RPMI7951 (cell line): ENCODE measurements around the gene C11orf65. TPM values are rescaled to one million over a fixed set of nuclear protein-coding genes. Genes with fewer than 3 reads are reported as not detected.
A peak's percentile ranks its signal among the peaks of the same experiment; 100 is the strongest.

Source experiments
- DNase-seq: peaks from one replicate; pipeline ENCODE4 v3.0.0-alpha.2; 2012; ENCODE audit warnings: low read depth
- total RNA-seq: library from RNA; depleted of rRNA; stranded (reverse); fragments of >200 nt; shearing (Covaris generic); gene quantifications from 2 replicates; pipeline ENCODE4 v1.2.3, GENCODE V29; 2014; rRNA removed

C11orf65 gene
- total RNA-seq, 1 experiment from 2014 or later: 0.24 TPM

DNA sequence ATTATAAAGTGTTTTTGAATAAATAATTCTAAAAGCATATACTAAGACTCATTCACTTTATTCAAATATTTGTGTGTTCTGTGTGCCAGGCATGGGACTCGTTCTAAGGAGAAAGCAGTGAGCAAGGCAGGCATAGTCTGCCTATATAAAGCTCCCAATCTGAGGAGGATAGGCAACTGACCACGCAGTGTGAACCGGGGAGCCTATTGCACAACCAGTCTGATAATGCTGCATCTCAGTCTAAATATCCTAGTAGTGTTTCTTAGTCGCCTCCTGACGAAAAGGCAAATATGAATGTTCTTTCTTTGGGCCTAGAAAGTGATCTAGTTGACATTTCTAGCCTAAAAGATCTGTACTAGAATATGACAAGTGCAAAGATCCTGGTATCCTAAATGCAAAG lies 98.3 kb downstream of the C11orf65 start:
- no peak for DNase-seq

DNA sequence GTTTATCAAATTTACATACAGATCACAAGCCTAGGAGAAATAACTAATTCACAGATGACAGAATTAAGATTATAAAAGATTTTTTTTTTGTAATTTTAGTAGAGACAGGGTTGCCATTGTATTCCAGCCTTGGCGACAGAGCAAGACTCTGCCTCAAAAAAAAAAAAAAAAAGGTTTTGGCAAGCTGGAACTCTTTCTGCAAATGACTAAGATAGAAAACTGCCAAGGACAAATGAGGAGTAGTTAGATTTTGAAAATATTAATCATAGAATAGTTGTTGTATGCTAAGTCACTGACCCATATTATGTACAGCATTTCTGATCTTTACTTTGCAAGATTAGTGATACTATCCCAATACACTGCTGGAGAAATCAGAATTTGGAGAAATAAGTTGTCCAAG lies 99.2 kb downstream of the C11orf65 start:
- DNase-seq: no peak

DNA sequence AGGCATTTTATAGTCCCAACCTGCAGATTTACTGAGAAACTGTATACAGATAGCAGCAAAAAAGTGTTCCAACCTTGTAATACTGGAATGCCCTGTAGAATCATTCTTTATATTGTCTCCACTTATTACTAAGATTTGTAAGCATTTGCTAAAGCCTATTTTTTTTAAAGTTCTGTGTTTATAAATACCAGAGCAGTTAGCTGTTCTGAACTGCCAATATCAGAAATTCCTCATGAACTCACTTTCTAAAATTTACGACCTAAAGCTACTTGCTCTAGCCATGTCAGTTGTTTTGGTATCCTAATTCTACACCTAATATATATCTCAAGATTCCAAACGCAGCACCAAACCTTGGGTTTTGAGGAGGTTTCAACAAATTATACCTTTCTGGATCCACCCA lies 103.2 kb downstream of the C11orf65 start:
- no peak for DNase-seq

DNA sequence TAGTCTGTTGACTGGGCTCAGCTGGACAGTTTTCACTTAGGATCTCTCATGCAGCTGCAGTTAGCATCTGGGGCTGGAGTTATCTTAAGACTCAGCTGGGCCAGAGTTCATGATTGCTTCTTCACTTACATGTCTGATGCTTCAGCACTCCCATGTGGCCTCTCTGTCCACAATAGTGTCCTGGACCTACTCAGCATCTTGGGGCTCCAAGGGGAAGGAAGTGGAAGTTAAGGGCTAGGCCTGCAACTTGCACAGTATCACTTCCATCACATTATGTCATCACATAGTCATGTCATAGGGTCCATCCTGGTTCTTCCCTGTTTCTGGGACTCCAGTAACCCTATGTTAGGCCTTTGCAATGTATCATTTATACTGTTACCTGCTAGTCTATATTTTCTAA lies 115.9 kb downstream of the C11orf65 start:
- no peak for DNase-seq

DNA sequence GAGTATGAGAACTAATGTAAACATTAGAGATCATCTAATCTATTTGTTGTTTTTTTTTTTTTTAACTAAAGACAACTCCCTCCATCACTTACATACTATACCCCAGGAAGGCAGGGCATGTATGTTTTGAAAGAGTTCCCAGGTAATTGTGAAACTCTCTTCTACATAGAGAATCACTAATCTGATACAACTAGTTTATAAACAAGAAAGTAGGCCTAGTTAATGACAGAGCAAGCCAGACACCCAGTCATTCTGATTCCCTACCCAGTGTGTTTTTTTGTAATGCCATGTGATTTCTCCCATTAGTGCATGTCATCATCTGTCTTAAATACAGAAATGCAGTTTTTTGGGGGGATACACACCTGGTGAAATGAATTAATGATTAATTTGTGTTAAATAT lies 120.9 kb downstream of the C11orf65 start:
- no peak for DNase-seq

DNA sequence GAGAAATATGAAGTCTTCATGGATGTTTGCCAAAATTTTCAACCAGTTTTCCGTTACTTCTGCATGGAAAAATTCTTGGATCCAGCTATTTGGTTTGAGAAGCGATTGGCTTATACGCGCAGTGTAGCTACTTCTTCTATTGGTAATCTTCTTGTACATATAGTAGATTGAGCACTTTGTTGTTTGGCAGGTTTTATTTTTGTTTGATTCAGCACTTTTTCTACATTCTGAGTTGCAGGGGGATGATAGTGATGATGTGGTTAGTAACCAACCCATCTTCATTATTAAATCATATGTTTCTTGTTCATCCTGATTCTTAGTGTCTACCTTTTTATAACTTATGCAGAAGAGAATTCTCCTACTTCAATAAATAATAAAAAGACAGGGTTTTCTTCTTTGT lies 121.6 kb downstream of the C11orf65 start:
- no peak for DNase-seq

DNA sequence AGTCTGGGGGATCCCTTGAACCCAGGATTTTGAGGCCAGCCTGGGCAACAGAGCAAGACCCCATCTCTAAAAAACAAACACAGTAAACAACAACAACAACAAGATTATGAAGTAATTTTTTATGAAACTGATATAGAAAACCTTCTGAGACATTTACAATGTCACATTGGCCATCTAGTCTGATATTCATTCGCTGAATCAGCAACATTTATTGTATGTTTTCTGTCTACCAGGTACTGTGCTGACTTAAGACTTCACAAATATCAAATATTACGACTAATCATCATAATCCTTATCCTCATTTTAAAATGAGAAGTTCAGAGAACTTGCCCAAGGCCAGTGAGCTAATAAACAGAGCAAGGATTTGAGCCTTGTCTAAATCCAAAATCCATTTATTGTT lies 123.6 kb downstream of the C11orf65 start:
- no peak for DNase-seq

DNA sequence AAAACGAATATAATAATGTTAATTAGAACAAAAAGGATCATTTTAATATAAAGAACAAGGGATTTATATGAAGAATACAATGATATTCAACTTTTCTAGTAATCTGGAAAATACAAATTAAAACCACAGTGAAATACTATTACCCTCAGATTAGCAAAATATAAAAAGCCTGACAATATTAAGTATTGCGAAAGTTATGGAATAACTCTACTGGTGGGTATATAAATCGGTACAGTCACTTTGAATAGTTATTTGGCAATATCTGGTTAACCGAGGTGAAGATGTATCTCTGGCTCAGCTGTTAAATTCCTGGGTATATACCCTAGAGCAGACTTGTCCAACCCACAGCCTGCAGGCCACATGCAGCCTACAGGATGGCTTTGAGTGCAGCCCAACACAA lies 125.7 kb downstream of the C11orf65 start:
- no peak for DNase-seq

DNA sequence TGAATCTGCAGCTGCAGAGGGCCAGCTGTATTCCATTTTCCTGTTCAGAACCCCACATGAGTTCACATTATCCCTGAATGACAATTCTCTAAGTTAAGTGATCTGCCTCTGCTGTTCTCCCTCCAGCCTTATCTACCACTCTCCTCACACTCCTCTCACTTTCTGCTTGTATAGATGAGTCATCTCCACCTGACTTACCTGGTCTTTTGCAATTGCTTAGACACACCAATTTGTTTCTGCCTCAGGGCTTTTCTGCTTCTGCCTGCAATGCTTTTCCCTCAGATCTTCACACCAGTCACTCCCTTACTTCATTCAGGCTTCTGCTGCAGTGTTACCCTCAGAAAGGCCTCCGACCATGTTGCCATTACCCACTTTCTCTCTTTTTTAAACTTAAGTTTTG lies 126.4 kb downstream of the C11orf65 start:
- DNase-seq: peak; percentile 5

DNA sequence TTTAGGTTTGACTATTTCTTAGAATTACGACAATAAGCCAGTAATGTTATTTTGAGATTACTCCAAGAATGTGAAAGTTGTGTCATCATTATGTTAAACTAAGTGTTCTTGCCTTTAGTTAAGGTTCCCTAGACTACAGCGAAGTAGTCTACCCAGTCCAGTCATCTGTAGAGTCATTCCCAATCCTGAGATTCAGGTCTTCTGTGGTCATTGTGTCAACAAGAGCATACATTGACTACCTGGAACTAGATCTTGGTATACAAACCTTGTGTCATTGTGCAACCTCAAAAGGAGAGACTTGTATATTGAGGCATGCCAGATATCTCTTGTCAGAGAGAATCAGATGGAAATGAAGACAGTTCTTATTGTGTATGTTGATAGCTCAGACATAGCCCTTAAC lies 128.6 kb downstream of the C11orf65 start:
- DNase-seq: no peak

DNA sequence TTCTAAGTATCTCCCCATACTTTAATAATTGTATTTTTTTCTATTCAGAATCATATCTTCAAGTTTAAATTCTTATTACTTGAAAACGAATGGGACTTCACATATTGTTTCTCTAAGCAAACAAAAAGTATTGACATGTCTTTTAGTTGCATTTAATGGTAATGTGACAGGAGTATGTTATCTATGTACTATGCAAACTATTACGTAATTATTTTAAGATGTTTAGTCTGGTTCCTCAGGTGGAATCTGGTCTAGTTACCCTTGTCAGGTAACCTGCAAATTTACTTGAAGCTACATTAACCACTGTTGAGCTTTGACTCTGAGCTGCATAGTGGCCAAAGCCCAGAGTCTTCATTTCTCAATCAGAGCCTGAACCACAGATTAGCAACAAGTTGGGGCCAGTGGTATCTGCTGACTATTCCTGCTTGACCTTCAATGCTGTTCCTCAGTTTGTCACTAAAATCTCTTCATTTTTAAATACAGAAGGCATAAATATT lies 133.9 kb downstream of the C11orf65 start:
- no peak for DNase-seq

Other genes with a start within 250 kb of the C11orf65 start
- gene NPAT, start 244.9 kb downstream of the C11orf65 start, total RNA-seq: 20.6 and 25.0 TPM in 2 replicates
- 66.4 and 67.1 TPM in 2 replicates for gene ATM, start 244.5 kb downstream of the C11orf65 start, total RNA-seq
- gene POGLUT3, start 30.9 kb upstream of the C11orf65 start, total RNA-seq: 70.1 and 71.5 TPM in 2 replicates
- gene EXPH5, start 126.2 kb upstream of the C11orf65 start, total RNA-seq: 0.10 and 0.12 TPM in 2 replicates
- 25.1 and 26.8 TPM in 2 replicates for gene DDX10, start 197.5 kb upstream of the C11orf65 start, total RNA-seq